GM18511 (cell line): ENCODE data around the gene OR5AN1.
"Not testable (repeated sequence)": the region's sequence is repeated elsewhere in the genome, so short reads cannot be mapped to it uniquely, and the experiment has no call there.

Experiments used
- ATAC-seq: cut with Tn5 transposase; IDR thresholded peaks from one replicate; pipeline ENCODE4 v1.9.1; 2021; ENCODE audit warnings: mild to moderate bottlenecking, moderate library complexity; ENCODE audit not compliant: unreplicated experiment

The OR5AN1 gene, protein sequence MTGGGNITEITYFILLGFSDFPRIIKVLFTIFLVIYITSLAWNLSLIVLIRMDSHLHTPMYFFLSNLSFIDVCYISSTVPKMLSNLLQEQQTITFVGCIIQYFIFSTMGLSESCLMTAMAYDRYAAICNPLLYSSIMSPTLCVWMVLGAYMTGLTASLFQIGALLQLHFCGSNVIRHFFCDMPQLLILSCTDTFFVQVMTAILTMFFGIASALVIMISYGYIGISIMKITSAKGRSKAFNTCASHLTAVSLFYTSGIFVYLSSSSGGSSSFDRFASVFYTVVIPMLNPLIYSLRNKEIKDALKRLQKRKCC

DNA sequence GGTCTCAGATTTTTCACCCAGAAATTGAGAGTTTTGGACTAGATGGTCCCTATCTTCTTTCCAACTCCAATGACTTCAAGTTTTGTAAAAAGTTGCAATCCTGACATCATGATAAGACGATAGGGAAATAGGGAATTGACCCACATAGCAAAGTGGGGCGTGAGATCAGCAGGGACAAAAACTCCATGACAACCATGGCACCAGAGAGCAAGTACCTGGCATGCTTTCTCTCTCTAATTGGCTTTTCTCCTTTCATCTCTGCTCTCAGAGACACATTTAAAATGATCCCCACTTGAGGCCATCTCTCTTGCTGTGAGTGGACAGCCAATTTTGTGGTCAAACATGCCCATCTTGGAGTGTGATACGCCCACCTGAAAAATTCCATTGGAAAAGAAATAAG lies at the start of gene OR5AN1:
TSS of gene OR5AN1 (plus strand) at position 301 of the 400 bp plus-strand sequence. CDS start 5,564 bp downstream, outside the sequence.
- ATAC-seq, result no peak

DNA sequence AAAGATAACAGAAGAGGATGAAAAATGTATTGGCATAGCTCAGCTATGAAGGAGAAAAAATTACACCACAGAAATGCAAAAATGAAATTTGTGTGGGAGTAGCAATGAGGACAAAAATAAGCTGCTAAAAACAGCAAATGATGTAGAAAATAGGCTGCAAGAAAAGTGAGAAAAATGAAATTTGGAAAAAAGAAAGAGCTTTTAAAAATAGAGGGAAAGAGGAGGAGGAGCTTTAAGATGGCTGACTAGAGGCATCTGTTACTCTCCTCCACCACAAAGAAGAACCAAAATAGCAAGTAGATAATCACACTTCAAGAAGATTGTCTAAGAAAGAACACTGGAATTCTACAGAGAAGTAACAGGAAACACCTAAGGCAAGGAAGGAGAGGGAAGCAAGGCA lies 23.7 kb upstream of the OR5AN1 start:
- ATAC-seq, result no peak

DNA sequence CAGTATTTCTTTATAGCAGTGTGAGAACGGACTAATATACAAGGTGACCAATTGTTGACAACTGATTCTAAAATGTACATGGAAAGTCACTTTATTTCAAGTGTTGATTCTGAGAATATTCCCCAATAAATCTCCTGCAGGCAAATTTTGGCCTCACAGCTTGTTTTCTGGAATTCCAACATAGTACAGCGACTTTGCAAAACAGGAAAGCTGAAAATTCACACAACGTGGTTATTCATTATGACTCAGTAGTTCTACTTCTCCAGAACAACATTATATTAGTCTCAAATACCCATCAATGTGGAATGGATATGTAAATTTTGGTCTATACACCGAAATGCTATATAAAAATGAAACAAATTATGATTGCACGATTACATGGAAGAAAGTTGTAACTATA lies 22.5 kb upstream of the OR5AN1 start:
- no peak for ATAC-seq

DNA sequence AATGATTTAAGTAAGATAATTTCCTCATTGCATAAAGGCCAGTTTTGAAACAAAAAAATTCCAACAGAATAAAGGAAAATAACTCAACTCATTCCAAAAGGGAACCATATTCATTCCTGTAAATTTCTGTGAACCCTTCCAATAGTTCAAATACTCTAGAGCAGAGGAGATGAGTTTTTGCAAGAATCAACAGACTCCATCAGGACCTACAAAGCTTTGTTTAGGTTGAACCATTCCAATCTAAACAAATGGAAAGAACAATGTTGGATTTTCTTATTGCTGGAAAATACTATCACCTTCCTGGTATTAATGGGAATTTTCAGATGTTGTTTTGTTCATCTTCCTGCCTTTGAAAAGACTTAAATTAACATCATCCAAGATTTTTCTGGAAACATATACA lies 21.8 kb upstream of the OR5AN1 start:
- ATAC-seq, result no peak

DNA sequence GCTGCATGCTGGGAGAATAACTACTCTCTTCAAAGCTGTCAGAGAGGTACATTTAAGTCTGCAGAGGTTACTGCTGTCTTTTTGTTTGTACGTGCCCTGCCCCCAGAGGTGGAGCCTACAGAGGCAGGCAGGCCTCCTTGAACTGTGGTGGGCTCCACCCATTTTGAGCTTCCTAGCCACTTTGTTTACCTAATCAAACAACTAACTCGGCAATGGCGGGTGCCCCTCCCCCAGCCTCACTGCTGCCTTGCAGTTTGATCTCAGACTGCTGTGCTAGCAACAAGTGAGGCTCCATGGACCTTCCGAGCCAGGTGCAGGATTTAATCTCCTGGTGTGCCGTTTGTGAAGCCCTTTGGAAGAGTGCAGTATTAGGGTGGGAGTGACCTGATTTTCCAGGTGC lies 9.0 kb upstream of the OR5AN1 start:
- ATAC-seq, result not testable (repeated sequence)

DNA sequence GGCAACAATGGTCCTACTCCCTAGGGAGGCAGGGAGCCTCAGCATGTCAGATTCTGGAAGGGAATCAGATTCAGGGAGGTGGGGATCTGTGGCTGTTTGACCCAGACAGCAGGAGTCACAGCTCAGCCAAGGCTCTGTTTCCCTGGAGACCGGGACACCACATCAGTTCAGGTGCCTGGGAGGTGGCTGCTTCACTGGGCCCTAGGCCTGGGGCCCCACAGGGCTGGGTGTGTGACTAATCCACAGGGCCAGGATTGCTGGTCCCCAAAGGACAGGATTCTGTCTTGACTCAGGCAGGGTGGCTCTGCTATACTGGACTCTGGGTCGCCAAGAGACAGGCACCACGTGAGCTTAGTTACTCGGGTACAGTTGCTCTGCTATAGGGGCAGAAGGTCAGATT lies 3.5 kb upstream of the OR5AN1 start:
- no peak for ATAC-seq

DNA sequence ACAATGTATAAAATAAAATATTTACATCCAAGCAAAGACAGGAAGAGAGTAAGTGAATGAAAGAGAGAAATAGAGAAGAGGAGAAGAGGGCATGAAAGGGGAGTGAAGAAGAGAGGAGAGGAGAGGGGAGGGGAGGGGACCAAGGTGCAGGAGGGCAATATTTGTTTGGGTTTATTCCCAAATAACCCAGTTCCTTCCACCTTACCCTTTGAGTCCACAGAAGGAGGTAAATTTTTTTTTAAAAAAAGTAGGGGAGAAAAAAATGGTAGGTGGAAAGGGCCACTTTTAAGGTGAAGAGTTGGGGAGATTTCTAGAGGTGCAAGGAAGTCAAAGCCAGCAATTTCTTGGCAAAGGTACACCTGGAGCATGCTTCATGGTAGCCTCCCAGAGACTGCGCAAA lies 2.1 kb upstream of the OR5AN1 start:
- no peak for ATAC-seq

DNA sequence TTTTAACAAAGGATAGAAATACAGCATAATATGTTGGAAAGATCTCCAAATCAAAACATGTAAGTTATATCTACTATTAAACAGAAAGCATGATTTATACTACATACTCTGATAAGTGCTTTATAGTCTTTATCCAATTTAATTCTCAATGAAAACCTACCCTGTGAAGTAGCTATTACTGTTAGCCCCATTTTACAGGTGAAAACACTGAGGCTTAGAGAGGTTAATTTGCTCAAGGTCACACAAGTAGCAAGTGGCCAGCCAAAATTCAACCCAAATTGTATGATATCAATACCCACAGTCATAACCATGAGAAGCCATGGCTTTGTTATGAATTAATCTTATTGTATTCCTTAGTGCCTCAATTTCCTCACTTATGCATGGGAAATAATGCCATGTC lies 675 bp upstream of the OR5AN1 start:
- no peak for ATAC-seq

DNA sequence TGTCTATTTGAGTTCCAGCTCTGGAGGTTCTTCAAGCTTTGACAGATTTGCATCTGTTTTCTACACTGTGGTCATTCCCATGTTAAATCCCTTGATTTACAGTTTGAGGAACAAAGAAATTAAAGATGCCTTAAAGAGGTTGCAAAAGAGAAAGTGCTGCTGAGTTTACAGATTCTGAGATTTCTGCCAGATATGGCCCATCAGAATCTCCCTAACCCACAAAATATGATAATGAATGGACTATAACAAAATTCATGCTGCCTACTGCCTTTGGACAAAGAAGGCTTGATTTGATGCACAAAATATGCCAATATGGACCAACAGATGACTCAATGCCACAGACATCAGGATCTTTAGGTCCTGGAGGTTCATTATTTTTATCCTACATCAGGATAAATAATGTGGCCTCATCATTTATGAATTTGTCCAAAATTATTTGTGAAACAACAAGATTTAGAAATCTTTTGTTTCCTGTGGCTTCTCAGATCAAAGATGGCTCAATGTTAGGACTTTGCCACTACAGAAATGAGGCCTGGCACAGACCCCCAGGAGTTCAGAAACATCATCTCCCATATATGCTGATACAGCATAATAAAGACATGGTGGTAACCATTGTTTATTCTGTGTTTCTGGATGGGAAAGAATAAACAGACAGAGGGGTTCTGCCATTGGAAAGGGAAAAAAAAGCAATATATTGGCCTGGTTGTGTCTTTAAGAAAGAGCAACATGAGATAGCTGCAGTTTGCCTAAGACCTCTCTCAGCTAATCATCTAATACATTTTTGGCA lies 6.7 kb downstream of the OR5AN1 start:
- no peak for ATAC-seq

DNA sequence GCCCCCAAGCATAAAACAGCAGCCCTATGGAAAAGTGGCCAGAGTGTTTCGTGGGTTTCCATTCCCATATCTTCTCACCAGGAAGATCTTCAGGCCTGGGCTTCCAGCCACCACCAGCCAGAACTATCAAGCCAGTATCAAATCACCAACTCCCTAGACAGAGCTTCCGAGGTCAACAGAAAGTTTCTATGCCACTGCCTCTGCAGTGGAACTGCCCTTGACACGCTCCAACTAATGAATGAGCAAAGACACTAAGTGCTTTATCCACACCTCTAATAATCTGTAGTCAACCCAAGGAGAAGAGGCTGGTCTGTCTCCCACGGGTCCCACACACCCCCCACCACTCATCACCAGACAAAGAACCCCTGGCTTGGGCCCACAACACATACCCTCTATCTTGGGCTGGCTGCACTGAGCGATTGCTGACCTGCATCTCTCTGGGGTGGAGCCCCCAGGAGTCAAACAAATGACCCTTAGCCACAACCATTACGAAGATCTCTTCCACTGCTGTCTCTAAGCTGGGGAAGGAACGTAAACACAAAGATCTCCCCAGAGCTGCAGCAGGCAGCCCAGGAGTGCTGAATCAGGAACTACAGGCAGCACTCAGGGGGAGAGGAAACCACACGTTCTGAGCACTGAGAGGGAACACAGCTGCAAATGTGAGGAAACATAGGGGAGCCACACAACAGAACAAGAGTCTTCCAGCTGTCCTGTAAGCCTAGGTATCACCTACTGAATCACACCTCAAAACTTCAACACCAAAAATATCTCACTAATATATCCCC lies 9.7 kb downstream of the OR5AN1 start:
- no peak for ATAC-seq

DNA sequence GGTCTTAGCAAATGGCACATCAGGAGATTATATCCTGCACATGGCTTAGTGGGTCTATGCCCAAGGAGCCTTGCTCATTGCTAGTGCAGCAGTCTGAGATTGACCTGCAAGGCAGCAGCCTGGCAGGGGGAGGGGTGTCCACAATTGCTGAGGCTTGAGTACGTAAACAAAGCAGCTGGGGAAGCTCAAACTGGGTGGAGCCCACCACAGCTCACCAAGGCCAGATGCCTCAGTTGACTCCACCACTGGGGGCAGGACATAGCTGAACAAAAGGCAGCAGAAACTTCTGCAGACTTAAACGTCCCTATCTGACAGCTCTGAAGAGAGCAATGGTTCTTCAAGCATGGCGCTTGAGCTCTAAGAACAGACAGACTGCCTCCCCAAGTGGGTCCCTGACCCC lies 13.6 kb downstream of the OR5AN1 start:
- ATAC-seq, result not testable (repeated sequence)

DNA sequence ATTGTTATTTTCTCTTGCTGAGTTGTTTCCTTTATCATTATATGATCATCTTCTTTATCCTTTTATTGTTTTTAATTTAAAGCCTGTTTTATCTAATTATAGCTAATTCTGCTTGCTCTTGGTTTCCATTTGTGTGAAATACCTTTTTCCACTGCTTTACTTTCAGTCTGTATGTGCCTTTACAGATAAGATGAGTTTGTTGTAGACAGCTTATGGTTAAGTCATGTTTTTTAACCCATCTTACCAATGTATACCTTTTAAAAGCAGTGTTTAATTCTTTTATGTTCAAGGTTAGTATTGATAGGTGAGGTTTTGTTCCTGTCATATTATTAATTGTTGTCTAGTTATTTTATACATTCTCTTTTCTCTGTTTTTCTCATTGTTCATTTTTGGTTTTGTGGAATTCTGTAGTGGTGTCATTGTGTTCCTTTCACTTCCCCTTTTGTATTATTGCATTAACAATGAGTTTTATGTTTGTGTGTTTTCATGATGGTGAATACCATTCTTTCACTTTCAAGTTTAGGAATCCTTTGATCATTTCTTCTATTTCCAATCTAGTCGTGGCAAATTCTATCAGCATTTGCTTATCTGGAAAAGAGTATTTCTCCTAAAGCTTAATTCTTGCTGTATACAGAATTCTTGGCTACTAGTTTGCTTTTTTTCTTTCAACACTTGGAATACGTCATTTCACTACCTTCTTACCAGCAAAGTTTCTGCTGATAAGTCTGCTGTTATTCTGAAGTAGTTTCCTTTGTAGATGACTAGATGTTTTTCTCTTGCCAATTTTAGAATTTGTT lies 21.8 kb downstream of the OR5AN1 start:
- peak; percentile 99 for ATAC-seq

DNA sequence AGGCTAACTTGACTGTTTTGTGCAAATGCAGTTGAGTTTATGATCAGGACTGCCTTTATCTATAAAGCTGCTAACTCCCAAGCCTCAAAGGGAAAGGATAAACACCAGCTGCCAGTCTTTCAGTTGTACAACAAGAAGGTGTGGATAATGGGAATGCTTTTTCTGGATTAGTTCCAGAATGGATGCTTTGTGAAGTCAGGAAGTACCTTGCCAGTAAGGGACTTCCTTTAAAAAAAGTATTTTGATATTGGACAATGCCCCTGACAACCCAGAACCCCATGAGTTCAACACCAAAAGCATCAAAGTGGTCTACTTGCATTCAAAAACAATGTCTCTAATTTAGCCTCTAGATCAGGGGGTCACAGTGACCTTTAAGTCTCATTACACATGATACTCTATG lies 35.5 kb downstream of the OR5AN1 start:
- no peak for ATAC-seq

DNA sequence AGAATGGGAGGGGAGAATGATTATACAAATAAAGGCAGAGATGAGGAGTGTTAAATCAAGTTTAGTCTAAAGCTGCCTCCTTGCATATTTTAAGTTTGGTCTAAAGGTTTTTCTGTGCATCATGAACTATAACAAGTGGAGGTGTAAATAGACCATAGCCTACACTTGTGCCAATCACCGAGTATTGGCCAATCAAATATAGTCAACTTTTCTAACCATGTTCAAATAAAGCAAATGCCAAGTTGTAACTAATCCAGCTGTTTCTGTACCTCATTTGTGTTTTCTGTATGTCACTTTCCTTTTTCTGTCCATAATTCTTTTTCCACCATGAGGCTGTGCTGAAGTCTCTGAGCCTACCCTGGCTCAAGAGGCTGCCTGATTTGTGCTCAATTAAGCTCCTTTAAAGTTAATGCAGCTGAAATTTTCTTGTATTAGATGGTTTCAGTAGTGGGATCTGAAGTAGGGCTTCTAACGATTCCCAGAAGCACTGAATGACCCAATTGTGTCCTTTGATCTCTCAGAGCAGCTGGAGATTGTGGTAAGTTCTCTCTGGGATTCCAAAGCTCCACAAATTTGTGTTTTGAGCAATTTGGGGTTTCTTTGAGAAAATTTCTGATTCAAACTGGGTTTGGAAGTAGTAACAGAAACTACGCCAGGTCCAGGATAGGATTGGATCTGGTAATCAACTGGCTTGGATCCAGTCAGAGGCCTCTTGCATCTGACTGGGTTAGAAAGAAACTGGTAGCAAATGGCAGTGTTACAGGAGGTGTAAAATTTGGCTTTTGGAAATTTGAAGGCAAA lies 42.0 kb downstream of the OR5AN1 start:
- ATAC-seq, result no peak

DNA sequence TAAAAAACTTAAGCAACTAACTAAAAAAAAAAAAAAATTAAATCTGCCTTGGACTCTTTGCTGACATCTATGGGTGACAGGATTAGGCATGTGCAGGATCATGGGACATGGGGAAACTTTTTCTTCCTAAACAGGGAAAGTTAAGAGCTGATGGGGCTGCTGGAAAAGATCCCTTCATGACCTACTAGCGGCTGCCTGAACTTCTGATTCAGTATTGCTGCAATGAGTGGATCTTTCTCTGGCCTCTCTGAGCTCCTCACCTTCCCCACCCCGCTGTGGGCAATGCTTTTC lies 42.5 kb downstream of the OR5AN1 start:
- no peak for ATAC-seq

DNA sequence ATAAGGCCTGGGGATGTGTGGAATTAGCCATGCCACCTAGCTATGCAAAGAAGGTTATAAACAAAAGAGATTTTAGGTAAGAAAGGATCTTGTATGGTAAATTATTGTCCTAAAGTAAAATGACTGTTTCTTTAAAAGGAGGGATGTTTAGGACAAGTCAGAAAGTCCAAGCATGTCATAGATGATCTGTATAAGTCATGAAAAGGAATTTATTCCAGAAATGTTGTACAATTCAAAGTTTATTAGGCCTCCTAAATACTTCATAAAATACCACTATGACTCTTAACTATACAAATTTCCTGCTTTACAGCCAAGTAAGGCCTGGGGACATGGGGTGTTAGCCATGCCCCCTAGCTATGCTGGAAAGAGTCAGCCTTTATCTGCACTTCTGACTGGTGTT lies 44.9 kb downstream of the OR5AN1 start:
- ATAC-seq, result no peak

DNA sequence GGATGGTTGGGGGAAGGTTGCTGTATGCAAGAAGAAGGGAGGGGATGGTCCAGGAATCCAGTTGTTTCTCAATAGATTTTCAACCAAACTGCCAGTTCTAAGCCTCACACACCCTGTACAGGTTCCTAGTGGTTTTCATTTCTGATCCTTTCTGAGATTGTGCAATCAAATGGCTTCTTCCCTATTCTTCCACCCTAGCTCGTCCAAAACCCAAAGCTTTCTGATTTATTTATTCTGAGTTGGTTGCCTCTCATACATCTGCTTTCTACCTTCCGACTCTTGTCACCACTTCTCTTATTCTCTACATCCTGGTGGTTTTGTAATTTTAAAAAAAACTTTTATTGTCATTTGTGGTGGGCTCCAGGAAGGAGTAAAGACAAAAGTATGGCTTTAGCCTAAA lies 55.0 kb downstream of the OR5AN1 start:
- ATAC-seq, result no peak

DNA sequence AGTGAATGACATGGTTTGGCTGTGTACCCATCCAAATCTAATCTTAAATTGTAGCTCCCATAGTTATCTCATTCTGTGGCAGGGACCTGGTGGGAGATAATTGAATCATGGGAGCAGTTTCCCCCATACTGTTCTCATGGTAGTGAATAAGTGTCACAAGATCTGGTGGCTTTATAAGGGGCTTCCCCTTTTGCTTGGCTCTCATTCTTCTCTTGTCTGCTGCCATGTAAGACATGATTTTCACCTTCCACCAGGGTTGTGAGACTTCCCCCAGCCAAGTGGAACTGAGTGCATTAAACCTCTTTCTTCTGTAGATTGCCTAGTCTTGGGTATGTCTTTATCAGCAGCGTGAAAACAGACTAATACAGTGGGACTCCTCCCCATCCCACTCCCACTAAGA lies 56.4 kb downstream of the OR5AN1 start:
- ATAC-seq, result no peak

DNA sequence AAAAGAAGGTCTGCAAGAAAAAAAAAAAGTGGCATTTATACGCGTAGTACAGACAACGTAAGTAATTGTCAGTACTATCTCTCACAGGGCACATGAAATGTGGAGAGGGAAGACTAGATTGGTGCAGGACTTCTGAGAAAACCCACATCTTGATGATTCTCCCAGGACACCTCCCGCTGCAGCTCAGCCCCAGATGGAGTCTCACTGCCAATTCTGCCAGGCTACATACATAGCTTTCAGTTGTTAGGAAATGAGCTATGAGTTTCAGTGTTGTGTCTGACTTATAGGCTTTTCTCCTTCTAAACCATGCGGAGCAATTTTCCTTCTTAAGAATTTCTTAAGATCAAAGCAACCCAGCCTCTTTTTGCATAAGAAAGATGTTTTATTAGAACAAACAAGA lies 57.9 kb downstream of the OR5AN1 start:
- ATAC-seq, result no peak

DNA sequence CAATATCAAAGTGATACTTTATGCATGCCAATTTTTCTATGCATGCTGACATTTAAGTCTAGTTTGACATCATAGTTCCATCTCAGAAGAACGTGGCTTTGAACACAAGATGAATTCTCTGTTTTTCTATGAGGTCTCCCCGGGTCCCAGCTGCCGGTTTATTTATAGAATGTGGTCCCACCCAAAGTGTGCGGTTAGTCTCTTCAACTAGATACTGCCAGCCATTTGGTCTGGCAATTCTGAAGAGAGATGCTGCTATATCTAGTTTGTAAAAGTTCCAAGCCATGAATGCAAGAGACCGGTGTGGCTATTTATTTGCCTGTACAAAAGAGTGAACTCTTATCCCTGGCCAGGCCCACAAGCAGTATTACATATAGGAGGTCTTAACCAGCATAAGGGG lies 58.3 kb downstream of the OR5AN1 start:
- ATAC-seq, result no peak
